ENCODE data around the gene ACTN4.

The ACTN4 gene

GRCh38 chr19:38727306-38727867, 79.9 kb downstream of the ACTN4 start:
- DNase-seq (ENCODE audit: low read depth): no peak
- TF ChIP-seq CTCF (conservative IDR thresholded peaks at IDR 0.05; ENCODE audit: low read depth, low read length): no peak
- H3K4me3 ChIP-seq (ENCODE audit: low read length): no peak overlapping the region

GRCh38 chr19:38727868-38728660, 80.6 kb downstream of the ACTN4 start:
- no peak for TF ChIP-seq CTCF (conservative IDR thresholded peaks at IDR 0.05; ENCODE audit: low read depth, low read length)
- no peak overlapping the region for H3K4me3 ChIP-seq (ENCODE audit: low read length)
- DNase-seq (ENCODE audit: low read depth): no peak

GRCh38 chr19:38728752-38729541, 81.5 kb downstream of the ACTN4 start:
- H3K4me3 ChIP-seq (ENCODE audit: low read length): no peak overlapping the region
- DNase-seq (ENCODE audit: low read depth): no peak
- no peak for TF ChIP-seq CTCF (conservative IDR thresholded peaks at IDR 0.05; ENCODE audit: low read depth, low read length)

GRCh38 chr19:38729653-38730469, 82.4 kb downstream of the ACTN4 start:
- H3K4me3 ChIP-seq (ENCODE audit: low read length): no peak overlapping the region
- TF ChIP-seq CTCF (conservative IDR thresholded peaks at IDR 0.05; ENCODE audit: low read depth, low read length): peak; percentile 89
- DNase-seq (ENCODE audit: low read depth): no peak

GRCh38 chr19:38730470-38730730, 83.0 kb downstream of the ACTN4 start:
- no peak for DNase-seq (ENCODE audit: low read depth)
- H3K4me3 ChIP-seq (ENCODE audit: low read length): no peak overlapping the region
- TF ChIP-seq CTCF (conservative IDR thresholded peaks at IDR 0.05; ENCODE audit: low read depth, low read length): no peak

GRCh38 chr19:38730731-38731589, 83.5 kb downstream of the ACTN4 start:
- DNase-seq (ENCODE audit: low read depth): no peak
- no peak overlapping the region for H3K4me3 ChIP-seq (ENCODE audit: low read length)
- TF ChIP-seq CTCF (conservative IDR thresholded peaks at IDR 0.05; ENCODE audit: low read depth, low read length): no peak
